Endothelial cell of umbilical vein (primary cell): ENCODE measurements around the gene GNE. TPM values are rescaled to one million over a fixed set of nuclear protein-coding genes. Genes with fewer than 3 reads are reported as not detected.

Experiments
- BruUV-seq: library from RNA; stranded (reverse); fragments of 400-500 nt; replicated peaks from 2 replicates; lab custom pipeline; 2021; lab: Mats Ljungman, UMichigan
- CTCF ChIA-PET: fragments of 300-600, 350-600 bp; sonication (Branson Sonifier 250); formaldehyde crosslinking; loops from one replicate; lab custom pipeline; 2021; ENCODE audit warnings: antibody characterized with exemption, inconsistent platforms; lab: Charles Lee
- POLR2A ChIA-PET: fragments of 300-600, 350-600 bp; sonication (Branson Sonifier 250); formaldehyde crosslinking; loops from one replicate; lab custom pipeline; 2021; ENCODE audit warnings: antibody characterized with exemption, inconsistent platforms; lab: Charles Lee
- DNase-seq: peaks from one replicate; pipeline ENCODE4 v3.0.0-alpha.2; 2011; ENCODE audit warnings: low read depth, low spot score
- FAIRE-seq: peaks from 2 replicates; lab custom pipeline; 2011; peaks lifted over from hg19 to GRCh38; lab: Jason Lieb, UNC
- H2AFZ ChIP-seq: 2 replicates; pipeline ENCODE4 v1.6.0; 2012; ENCODE audit warnings: low read depth, low read length, control low read depth, inconsistent platforms
- H3K27ac ChIP-seq: 2 replicates; pipeline ENCODE4 v1.5.1; 2011; ENCODE audit warnings: low read depth, mild to moderate bottlenecking, control low read depth, low read length, moderate library complexity; ENCODE audit not compliant: insufficient read depth
- H3K27me3 ChIP-seq, 2 experiments: 2 replicates each; pipeline versions ENCODE4 v1.6.0 to v1.6.1; 2011; ENCODE audit warnings: low read length in 2 of 2, mixed read lengths in 1 of 2; ENCODE audit not compliant: control insufficient read depth in 2 of 2, insufficient read depth in 2 of 2
- H3K36me3 ChIP-seq, 2 experiments: 2 replicates in 1 of 2; 3 replicates in 1 of 2; pipeline ENCODE4 v1.5.1; 2011; ENCODE audit warnings: low read length in 2 of 2, mild to moderate bottlenecking in 1 of 2, moderate library complexity in 1 of 2; ENCODE audit not compliant: control insufficient read depth in 2 of 2, insufficient read depth in 2 of 2; ENCODE audit errors: extremely low read depth in 1 of 2
- H3K4me1 ChIP-seq: 3 replicates; pipeline ENCODE4 v1.5.1; 2011; ENCODE audit warnings: mild to moderate bottlenecking, low read length; ENCODE audit not compliant: control insufficient read depth, insufficient read depth; ENCODE audit errors: extremely low read depth
- H3K4me2 ChIP-seq: 2 replicates; pipeline ENCODE4 v1.6.1; 2011; ENCODE audit warnings: low read length, control low read depth, mixed read lengths; ENCODE audit not compliant: insufficient read depth
- H3K4me3 ChIP-seq, 3 experiments: fragments of 200-600 bp in 1 of 3; sonication (generic), shearing (Covaris generic) in 1 of 3; replicated peaks in 1 of 3; 2 replicates each; pipeline ENCODE4 v1.5.1; 2011 to 2016; ENCODE audit warnings: control low read depth in 3 of 3, low read length in 3 of 3, mild to moderate bottlenecking in 2 of 3, inconsistent platforms in 1 of 3, low read depth in 1 of 3, moderate library complexity in 1 of 3; ENCODE audit not compliant: insufficient read depth in 1 of 3
- H3K79me2 ChIP-seq: 2 replicates; pipeline ENCODE4 v1.6.0; 2012; ENCODE audit warnings: low read length, inconsistent platforms; ENCODE audit not compliant: control insufficient read depth, insufficient read depth
- H3K9ac ChIP-seq: replicated peaks from 2 replicates; pipeline ENCODE3; 2011; ENCODE audit warnings: low read length, control low read depth; ENCODE audit not compliant: insufficient read depth; ENCODE audit errors: extremely low read depth
- H3K9me1 ChIP-seq: replicated peaks from 3 replicates; pipeline ENCODE4 v1.6.0; 2011; ENCODE audit warnings: mild to moderate bottlenecking, low read length; ENCODE audit not compliant: control insufficient read depth, insufficient read depth; ENCODE audit errors: extremely low read depth
- H3K9me3 ChIP-seq: replicated peaks from 2 replicates; pipeline ENCODE4 v1.5.1; 2012; ENCODE audit warnings: low read length, inconsistent platforms; ENCODE audit not compliant: control insufficient read depth, insufficient read depth
- H4K20me1 ChIP-seq: replicated peaks from 2 replicates; pipeline ENCODE3; 2011; ENCODE audit warnings: mild to moderate bottlenecking, low read length; ENCODE audit not compliant: control insufficient read depth, insufficient read depth; ENCODE audit errors: extremely low read depth
- CTCF ChIP-seq, 2 donors: IDR thresholded peaks; 1 replicate in 1 of 2; 2 replicates in 1 of 2; pipeline ENCODE4 v1.5.1; 2011; ENCODE audit warnings: low read length in 2 of 2, mild to moderate bottlenecking in 2 of 2, moderate library complexity in 2 of 2, control low read depth in 1 of 2, inconsistent platforms in 1 of 2, low read depth in 1 of 2; ENCODE audit not compliant: insufficient read depth in 1 of 2; ENCODE audit errors: extremely low read depth in 1 of 2
- EZH2 ChIP-seq: IDR thresholded peaks from 2 replicates; pipeline ENCODE4 v1.6.1; 2012; ENCODE audit warnings: borderline replicate concordance, low read depth, mild to moderate bottlenecking, moderate library complexity, low read length, inconsistent platforms; ENCODE audit not compliant: severe bottlenecking
- GATA2 ChIP-seq: IDR thresholded peaks from 2 replicates; pipeline ENCODE4 v1.7.0; 2011; ENCODE audit warnings: low read depth, mild to moderate bottlenecking, moderate library complexity, mixed read lengths, low read length; ENCODE audit not compliant: insufficient read length, insufficient read depth
- JUN ChIP-seq: IDR thresholded peaks from 2 replicates; pipeline ENCODE4 v1.6.1; 2011; ENCODE audit warnings: borderline replicate concordance, low read depth; ENCODE audit not compliant: insufficient read length, insufficient read depth
- POLR2AphosphoS5 ChIP-seq: IDR thresholded peaks from 2 replicates; pipeline ENCODE4 v1.6.1; 2012; ENCODE audit warnings: low read depth, mild to moderate bottlenecking, control low read depth, low read length, moderate library complexity; ENCODE audit not compliant: insufficient read depth
- dilution Hi-C: fragments of 300-500 bp; cut with MboI; formaldehyde crosslinking; loops from one replicate; pipeline ENCODE4 v1.15.0; 2019; ENCODE audit warnings: low sequenced_read_pairs; ENCODE audit not compliant: extremely low pct_ligation_motif_present
- intact Hi-C: fragments of 100-400 bp; cut with micrococcal nuclease; formaldehyde crosslinking; loops from one replicate; pipeline ENCODE4 v1.10.0; 2022
- polyA plus RNA-seq, 4 experiments: library from polyadenylated mRNA; depleted of rRNA in 3 of 4; stranded (reverse) in 3 of 4; unstranded in 1 of 4; fragments of >200 nt; gene quantifications; 2 replicates each; pipeline versions ENCODE4 v1.2.1 to v1.2.3, GENCODE V29; 2011 to 2012; ENCODE audit warnings: missing spikeins in 1 of 4
- total RNA-seq: library from RNA; stranded (reverse); gene quantifications from 2 replicates; pipeline ENCODE4 v1.2.3, GENCODE V29; 2021

Gene GNE
- total and polyA plus RNA-seq, 2 donors (not counting 3 experiments of a cell fraction or from before 2014, with no cell fraction given) = 8.5 to 11.4 TPM

- CTCF ChIA-PET = interaction anchor here (0.6 to 1.7 kb wide), 7 partner anchors 9 to 268 kb away, joined by 3 to 9 read pairs (median 4); no protein-coding TSS in a partner anchor
Observed at GRCh38 chr9:36276781-36277181, 18.5 kb upstream of the GNE start.

More at GRCh38 chr9:36276781-36277181, 18.5 kb upstream of the GNE start:
- DNase-seq = peak; percentile 88
- BruUV-seq = no TSS peak
- peak overlapping the region; percentile 45 for H2AFZ ChIP-seq
- peak overlapping the region in 2 of 3 experiments; percentile 1 to 40 for H3K4me3 ChIP-seq
- TF ChIP-seq GATA2 = no peak
- TF ChIP-seq EZH2 = no peak
- no peak for TF ChIP-seq CTCF (IDR thresholded peaks at IDR 0.05; ENCODE audit: extremely low read depth in 1 of 2, insufficient read depth in 1 of 2, low read depth in 1 of 2, low read length in 2 of 2)
- no peak for TF ChIP-seq POLR2AphosphoS5
- no peak for TF ChIP-seq JUN
- peaks cover 8% of the 10 kb centered on the region for H3K4me1 ChIP-seq
- H3K4me2 ChIP-seq = peak overlapping the region; percentile 87
- intact Hi-C loops = no loop called here
- peak overlapping the region; percentile 51 for H3K9ac ChIP-seq
- H3K9me3 ChIP-seq = no peaks in the 10 kb centered on the region
- H3K79me2 ChIP-seq = no peaks in the 10 kb centered on the region
- H3K27ac ChIP-seq = no peak overlapping the region
- H3K36me3 ChIP-seq = no peaks in the 10 kb centered on the region
- dilution Hi-C loops = no loop called here
- H3K27me3 ChIP-seq = no peaks in the 10 kb centered on the region
- no peaks in the 10 kb centered on the region for H3K9me1 ChIP-seq
- no peaks in the 10 kb centered on the region for H4K20me1 ChIP-seq
- peak; percentile 96 for FAIRE-seq
- POLR2A ChIA-PET = interaction anchor here (0.7 kb wide), 2 partner anchors 18 to 309 kb away, joined by 3 to 14 read pairs; partner anchors contain the start of gene GNE
